H9 (cell line): ENCODE results near the gene CEP170B. TPM values are rescaled to one million over a fixed set of nuclear protein-coding genes. Genes with fewer than 3 reads are reported as not detected.
A peak's percentile ranks its signal among the peaks of the same experiment; 100 is the strongest.

Experiments
- DNase-seq: peaks from one replicate; pipeline ENCODE4 v3.0.0-alpha.2; 2017
- H2AFZ ChIP-seq: one replicate; pipeline ENCODE4 v1.6.1; 2013; ENCODE audit warnings: mild to moderate bottlenecking, low read length, control low read depth, moderate library complexity
- H2AK5ac ChIP-seq: 2 replicates; pipeline ENCODE4 v1.6.1; 2013; ENCODE audit warnings: low read length, control low read depth, mixed read lengths; ENCODE audit not compliant: insufficient read length
- H2BK120ac ChIP-seq: one replicate; pipeline ENCODE4 v1.6.1; 2013; ENCODE audit warnings: low read depth, mild to moderate bottlenecking, low read length, control low read depth, inconsistent platforms; ENCODE audit not compliant: poor library complexity, severe bottlenecking
- H2BK12ac ChIP-seq: 2 replicates; pipeline ENCODE4 v1.6.1; 2013; ENCODE audit warnings: low read length, control low read depth, mixed read lengths, low read depth; ENCODE audit not compliant: insufficient read length
- H2BK15ac ChIP-seq: 2 replicates; pipeline ENCODE4 v1.6.1; 2013; ENCODE audit warnings: low read depth, low read length, control low read depth
- H2BK20ac ChIP-seq: one replicate; pipeline ENCODE4 v1.6.1; 2013; ENCODE audit warnings: low read depth, mild to moderate bottlenecking, low read length, control low read depth, inconsistent platforms; ENCODE audit not compliant: poor library complexity, severe bottlenecking
- H2BK5ac ChIP-seq: 2 replicates; pipeline ENCODE4 v1.6.1; 2013; ENCODE audit warnings: low read length, control low read depth, mixed read lengths; ENCODE audit not compliant: insufficient read length
- H3K14ac ChIP-seq: 2 replicates; pipeline ENCODE4 v1.6.1; 2013; ENCODE audit warnings: low read length, control low read depth; ENCODE audit not compliant: insufficient read depth
- H3K18ac ChIP-seq: 2 replicates; pipeline ENCODE4 v1.6.1; 2013; ENCODE audit warnings: low read depth, mild to moderate bottlenecking, mixed read lengths, low read length, control low read depth; ENCODE audit not compliant: insufficient read length
- H3K23ac ChIP-seq: 2 replicates; pipeline ENCODE4 v1.6.1; 2013; ENCODE audit warnings: low read length, control low read depth, mixed read lengths, low read depth; ENCODE audit not compliant: insufficient read length
- H3K23me2 ChIP-seq: 2 replicates; pipeline ENCODE4 v1.6.1; 2013; ENCODE audit warnings: low read depth, mild to moderate bottlenecking, mixed read lengths, low read length, control low read depth; ENCODE audit not compliant: insufficient read length, poor library complexity, severe bottlenecking
- H3K27ac ChIP-seq: 2 replicates; pipeline ENCODE4 v1.5.1; 2013; ENCODE audit warnings: low read length, control low read depth, mixed read lengths, low read depth; ENCODE audit not compliant: insufficient read length
- H3K27me3 ChIP-seq: 2 replicates; pipeline ENCODE4 v1.6.1; 2013; ENCODE audit warnings: low read length, control low read depth, inconsistent platforms; ENCODE audit not compliant: insufficient read depth
- H3K4ac ChIP-seq: 2 replicates; pipeline ENCODE4 v1.6.1; 2013; ENCODE audit warnings: low read depth, mild to moderate bottlenecking, control low read depth, inconsistent platforms, low read length, moderate library complexity
- H3K4me1 ChIP-seq: 2 replicates; pipeline ENCODE4 v1.6.1; 2013; ENCODE audit warnings: low read length, control low read depth, inconsistent platforms; ENCODE audit not compliant: insufficient read depth
- H3K4me2 ChIP-seq: 2 replicates; pipeline ENCODE4 v1.6.1; 2013; ENCODE audit warnings: low read length, control low read depth, mixed read lengths; ENCODE audit not compliant: insufficient read length, insufficient read depth
- H3K56ac ChIP-seq: 2 replicates; pipeline ENCODE4 v1.6.1; 2013; ENCODE audit warnings: low read depth, mild to moderate bottlenecking, mixed read lengths, low read length, control low read depth; ENCODE audit not compliant: insufficient read length
- H3K79me1 ChIP-seq: 2 replicates; pipeline ENCODE4 v1.6.1; 2013; ENCODE audit warnings: low read depth, mild to moderate bottlenecking, moderate library complexity, low read length, control low read depth, inconsistent platforms; ENCODE audit not compliant: insufficient read depth, poor library complexity, severe bottlenecking
- H3K79me2 ChIP-seq: 2 replicates; pipeline ENCODE4 v1.6.1; 2013; ENCODE audit warnings: low read length, control low read depth, inconsistent platforms; ENCODE audit not compliant: insufficient read depth
- H3K9ac ChIP-seq: 2 replicates; pipeline ENCODE4 v1.6.1; 2013; ENCODE audit warnings: low read length, control low read depth, mixed read lengths; ENCODE audit not compliant: insufficient read length; ENCODE audit errors: extremely low read depth
- H3K9me3 ChIP-seq: one replicate; pipeline ENCODE4 v1.6.1; 2013; ENCODE audit warnings: low read depth, low read length, inconsistent platforms; ENCODE audit not compliant: control insufficient read depth
- H3T11ph ChIP-seq: one replicate; pipeline ENCODE4 v1.6.1; 2013; ENCODE audit warnings: mild to moderate bottlenecking, low read length, control low read depth, inconsistent platforms
- H4K20me1 ChIP-seq: one replicate; pipeline ENCODE4 v1.6.1; 2013; ENCODE audit not compliant: control insufficient read depth, insufficient read length, insufficient read depth
- H4K5ac ChIP-seq: 2 replicates; pipeline ENCODE4 v1.6.1; 2013; ENCODE audit warnings: low read depth, mild to moderate bottlenecking, mixed read lengths, low read length, control low read depth; ENCODE audit not compliant: insufficient read length
- H4K8ac ChIP-seq: replicated peaks from 2 replicates; pipeline ENCODE4 v1.6.1; 2013; ENCODE audit warnings: low read length, control low read depth, mixed read lengths, low read depth; ENCODE audit not compliant: insufficient read length
- H4K91ac ChIP-seq: 2 replicates; pipeline ENCODE4 v1.6.1; 2013; ENCODE audit warnings: low read depth, mild to moderate bottlenecking, moderate library complexity, mixed read lengths, low read length, control low read depth; ENCODE audit not compliant: insufficient read length
- H3K27ac Mint-ChIP-seq, 3 experiments: 2 replicates in 2 of 3; 3 replicates in 1 of 3; pipeline ENCODE4 v1.8.0; 2020 to 2021; ENCODE audit warnings: mixed read lengths in 3 of 3, mild to moderate bottlenecking in 1 of 3, moderate library complexity in 1 of 3
- H3K27me3 Mint-ChIP-seq: 2 replicates; pipeline ENCODE4 v1.8.0; 2021; ENCODE audit warnings: low read depth, mild to moderate bottlenecking, moderate library complexity, mixed read lengths
- H3K36me3 Mint-ChIP-seq, 3 experiments: 2 replicates in 2 of 3; 3 replicates in 1 of 3; pipeline ENCODE4 v1.8.0; 2020 to 2021; ENCODE audit warnings: low read depth in 3 of 3, mixed read lengths in 3 of 3; ENCODE audit not compliant: insufficient read depth in 1 of 3
- H3K4me1 Mint-ChIP-seq, 2 experiments: 2 replicates each; pipeline ENCODE4 v1.8.0; 2020; ENCODE audit warnings: mixed read lengths in 2 of 2
- H3K4me3 Mint-ChIP-seq, 2 experiments: 2 replicates in 1 of 2; 3 replicates in 1 of 2; pipeline ENCODE4 v1.8.0; 2020 to 2021; ENCODE audit warnings: mild to moderate bottlenecking in 2 of 2, mixed read lengths in 2 of 2, moderate library complexity in 1 of 2
- H3K9me3 Mint-ChIP-seq, 2 experiments: 2 replicates in 1 of 2; 3 replicates in 1 of 2; pipeline ENCODE4 v1.8.0; 2020; ENCODE audit warnings: mild to moderate bottlenecking in 2 of 2, mixed read lengths in 2 of 2, moderate library complexity in 1 of 2
- WGBS: extraction: QIAGEN DNeasy Blood & Tissue Kit; methylation state at CpG from one replicate; pipeline ENCODE4 v1.1.7; 2013; ENCODE audit warnings: missing lambda C conversion rate, low lambda C conversion rate, mixed read lengths; ENCODE audit not compliant: insufficient read length; ENCODE audit errors: extremely low coverage; 5-methylcytosine and 5-hydroxymethylcytosine counted together
- total RNA-seq: library from RNA; stranded (reverse); gene quantifications from 2 replicates; pipeline ENCODE4 v1.2.1, GENCODE V29; 2021
- TF ChIP-seq, protein P1 (sequence below): fragments of 200-600 bp; sonication (generic); conservative IDR thresholded peaks from 3 replicates; pipeline ENCODE4 v1.8.0; 2021; ENCODE audit warnings: antibody characterized with exemption, mild to moderate bottlenecking

The CEP170B gene
- total RNA-seq, 1 experiment from 2014 or later, result 28.8 TPM

DNA sequence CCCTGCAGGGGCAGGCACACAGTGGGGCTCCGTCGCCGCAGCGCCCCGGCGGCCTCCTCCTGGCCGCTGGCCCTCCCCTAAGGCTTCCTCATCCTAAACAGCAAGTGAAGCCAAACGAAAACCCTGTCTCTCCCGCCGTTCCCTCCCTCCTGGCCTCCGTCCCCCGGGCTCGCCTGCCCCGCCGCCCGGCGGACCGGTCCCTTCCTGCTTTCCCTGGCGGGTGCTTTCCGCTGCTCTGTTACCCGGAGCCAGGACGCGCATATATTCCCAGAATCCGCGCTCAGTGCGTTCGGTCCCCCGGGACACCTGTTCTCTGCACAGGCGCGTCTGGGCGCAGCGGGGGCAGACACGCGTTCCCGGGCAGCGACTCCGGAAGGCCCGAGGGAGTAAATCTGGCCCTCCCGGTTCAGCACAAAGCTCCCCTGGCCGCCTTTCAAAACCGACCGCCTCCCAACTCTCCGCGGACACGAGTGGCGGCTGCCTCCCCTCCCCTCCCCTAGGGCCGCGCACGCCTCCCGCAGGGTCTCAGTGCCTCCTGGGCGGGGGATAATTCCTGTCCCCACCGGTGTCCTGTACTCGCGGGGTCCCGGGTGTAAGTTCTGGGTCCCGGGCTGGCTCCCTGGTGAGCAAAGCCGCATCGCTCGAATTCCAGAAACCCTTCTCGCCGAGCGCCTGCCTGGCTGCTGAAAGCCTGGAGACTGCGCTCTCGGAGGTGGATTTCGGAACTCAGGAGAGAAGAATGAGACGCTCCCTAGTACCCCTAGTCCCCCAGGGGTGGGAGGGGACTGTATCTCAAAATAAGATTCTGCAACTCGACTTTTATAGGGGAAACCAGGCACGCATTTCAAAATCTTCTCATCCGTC is 21.4 kb upstream of the CEP170B start:
- Histone ChIP-seq H3K14ac (peak overlapping the region; percentile 68; the same call in 1 of the 2 replicates), H3K9ac (no peak overlapping the region)

More for the DNA sequence above, 21.4 kb upstream of the CEP170B start:
- Histone ChIP-seq H3K27ac (no peak overlapping the region), H3K23me2 (peaks cover 14% of the 10 kb centered on the region), H3K18ac (peak overlapping the region; percentile 51), H4K8ac (no peak overlapping the region), H2AFZ (no peak overlapping the region), H2BK15ac (no peak overlapping the region), H4K91ac (no peak overlapping the region), H3K4me1 (no peaks in the 10 kb centered on the region), H3K27me3 (no peaks in the 10 kb centered on the region), H4K5ac (no peak overlapping the region), H3K4ac (no peak overlapping the region), H2BK12ac (no peak overlapping the region), H3T11ph (no peak overlapping the region), H3K4me2 (peak overlapping the region; percentile 51), H2AK5ac (no peak overlapping the region), H2BK5ac (no peak overlapping the region), H3K79me2 (no peaks in the 10 kb centered on the region), H3K56ac (no peak overlapping the region), H4K20me1 (no peaks in the 10 kb centered on the region), H2BK120ac (no peak overlapping the region), H2BK20ac (no peak overlapping the region), H3K9me3 (no peaks in the 10 kb centered on the region), H3K79me1 (no peaks in the 10 kb centered on the region), H3K23ac (no peak overlapping the region)
- Mint-ChIP-seq H3K27ac (peak overlapping the region in 1 of 3 experiments; percentile 95; a peak in 1 of 7 replicates), H3K27me3 (peaks cover 91% of the 10 kb centered on the region), H3K9me3 (no peaks in the 10 kb centered on the region), H3K36me3 (no peaks in the 10 kb centered on the region), H3K4me1 (peaks cover 13 to 16% of the 10 kb centered on the region in 2 experiments), H3K4me3 (peak overlapping the region; percentile 65 to 77)
- TF ChIP-seq, protein P1, sequence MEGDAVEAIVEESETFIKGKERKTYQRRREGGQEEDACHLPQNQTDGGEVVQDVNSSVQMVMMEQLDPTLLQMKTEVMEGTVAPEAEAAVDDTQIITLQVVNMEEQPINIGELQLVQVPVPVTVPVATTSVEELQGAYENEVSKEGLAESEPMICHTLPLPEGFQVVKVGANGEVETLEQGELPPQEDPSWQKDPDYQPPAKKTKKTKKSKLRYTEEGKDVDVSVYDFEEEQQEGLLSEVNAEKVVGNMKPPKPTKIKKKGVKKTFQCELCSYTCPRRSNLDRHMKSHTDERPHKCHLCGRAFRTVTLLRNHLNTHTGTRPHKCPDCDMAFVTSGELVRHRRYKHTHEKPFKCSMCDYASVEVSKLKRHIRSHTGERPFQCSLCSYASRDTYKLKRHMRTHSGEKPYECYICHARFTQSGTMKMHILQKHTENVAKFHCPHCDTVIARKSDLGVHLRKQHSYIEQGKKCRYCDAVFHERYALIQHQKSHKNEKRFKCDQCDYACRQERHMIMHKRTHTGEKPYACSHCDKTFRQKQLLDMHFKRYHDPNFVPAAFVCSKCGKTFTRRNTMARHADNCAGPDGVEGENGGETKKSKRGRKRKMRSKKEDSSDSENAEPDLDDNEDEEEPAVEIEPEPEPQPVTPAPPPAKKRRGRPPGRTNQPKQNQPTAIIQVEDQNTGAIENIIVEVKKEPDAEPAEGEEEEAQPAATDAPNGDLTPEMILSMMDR, result no peak
- peak; percentile 72 for DNase-seq
- WGBS, result no CpG with 5 or more reads among the region's 69 CpGs
